Common myeloid progenitor, CD34-positive (primary cell): ENCODE measurements around the gene DRC1.
"Not testable (repeated sequence)": the region's sequence is repeated elsewhere in the genome, so short reads cannot be mapped to it uniquely, and the experiment has no call there.

Source experiments
- CTCF ChIA-PET: fragments of 350-600 bp; sonication (Branson Sonifier 250); formaldehyde crosslinking; loops from one replicate; lab custom pipeline; 2021; ENCODE audit warnings: antibody characterized with exemption; lab: Charles Lee
- POLR2A ChIA-PET: fragments of 350-600 bp; sonication (Branson Sonifier 250); formaldehyde crosslinking; loops from one replicate; lab custom pipeline; 2021; ENCODE audit warnings: antibody characterized with exemption; lab: Charles Lee
- DNase-seq, 3 donors: peaks; one replicate each; pipeline versions ENCODE4 v3.0.0 to v3.0.0-alpha.2; 2013
- H3K27ac ChIP-seq, 2 experiments: 1 replicate in 1 of 2; 2 replicates in 1 of 2; pipeline ENCODE4 v1.7.0; 2013; ENCODE audit warnings: inconsistent platforms in 2 of 2, low read length in 2 of 2, mild to moderate bottlenecking in 2 of 2, low read depth in 1 of 2, moderate library complexity in 1 of 2; ENCODE audit not compliant: severe bottlenecking in 2 of 2, insufficient read depth in 1 of 2, poor library complexity in 1 of 2
- H3K27me3 ChIP-seq, 5 experiments: replicated peaks in 2 of 5; 1 replicate in 3 of 5; 2 replicates in 2 of 5; pipeline versions ENCODE4 v1.6.1 to v1.7.0; 2013; ENCODE audit warnings: low read length in 4 of 5, mild to moderate bottlenecking in 2 of 5, moderate library complexity in 2 of 5, inconsistent platforms in 1 of 5; ENCODE audit not compliant: insufficient read depth in 5 of 5, control insufficient read depth in 4 of 5
- H3K36me3 ChIP-seq, 4 experiments: 1 replicate in 2 of 4; 2 replicates in 2 of 4; pipeline versions ENCODE4 v1.6.1 to v1.7.0; 2013; ENCODE audit warnings: low read length in 3 of 4, control low read depth in 1 of 4, mild to moderate bottlenecking in 1 of 4; ENCODE audit not compliant: control insufficient read depth in 4 of 4, insufficient read depth in 4 of 4
- H3K4me1 ChIP-seq, 4 experiments: 1 replicate in 3 of 4; 2 replicates in 1 of 4; pipeline versions ENCODE4 v1.6.1 to v1.7.1; 2013; ENCODE audit warnings: low read length in 3 of 4, mild to moderate bottlenecking in 3 of 4, control low read depth in 1 of 4, inconsistent platforms in 1 of 4, moderate library complexity in 1 of 4; ENCODE audit not compliant: control insufficient read depth in 4 of 4, insufficient read depth in 4 of 4; ENCODE audit errors: control extremely low read depth in 1 of 4
- H3K4me3 ChIP-seq, 7 experiments: 1 replicate in 4 of 7; 2 replicates in 3 of 7; pipeline versions ENCODE4 v1.5.1 to v1.7.0; 2013; ENCODE audit warnings: mild to moderate bottlenecking in 7 of 7, low read length in 6 of 7, moderate library complexity in 6 of 7, inconsistent platforms in 2 of 7, low read depth in 2 of 7, control low read depth in 1 of 7; ENCODE audit not compliant: insufficient read depth in 4 of 7, control insufficient read depth in 1 of 7; ENCODE audit errors: extremely low read depth in 1 of 7
- H3K9me3 ChIP-seq, 5 experiments: 1 replicate in 4 of 5; 2 replicates in 1 of 5; pipeline versions ENCODE4 v1.6.1 to v1.7.1; 2013; ENCODE audit warnings: low read length in 4 of 5, mild to moderate bottlenecking in 2 of 5, inconsistent platforms in 1 of 5, low read depth in 1 of 5, moderate library complexity in 1 of 5; ENCODE audit not compliant: control insufficient read depth in 4 of 5, insufficient read depth in 2 of 5; ENCODE audit errors: control extremely low read depth in 1 of 5
- WGBS: methylation state at CpG from one replicate; pipeline ENCODE4 v1.1.5; 2013; ENCODE audit not compliant: insufficient coverage; 5-methylcytosine and 5-hydroxymethylcytosine counted together

Gene DRC1

GRCh38 chr2:26466662-26467310 is 65.1 kb downstream of the DRC1 start:
- ChIA-PET CTCF (interaction anchor here (1.1 to 1.2 kb wide), 3 partner anchors 9 to 140 kb away, joined by 3 to 4 read pairs (median 3); no protein-coding TSS in a partner anchor), POLR2A (no interaction called here)
- H3K4me1 ChIP-seq: no peaks in the 10 kb centered on the region
- no peaks in the 10 kb centered on the region for H3K36me3 ChIP-seq
- H3K4me3 ChIP-seq: no peak overlapping the region
- peaks cover 0 to 3% (median 0%) of the 10 kb centered on the region in 5 experiments for H3K9me3 ChIP-seq
- no peak overlapping the region for H3K27ac ChIP-seq
- WGBS: 97% methylated on average over 19 of the region's 22 CpGs
- no peak for DNase-seq
- H3K27me3 ChIP-seq: no peaks in the 10 kb centered on the region

- DNase-seq, H3K4me3 ChIP-seq, H3K27ac ChIP-seq, POLR2A ChIA-PET, H3K36me3 ChIP-seq, H3K4me1 ChIP-seq, H3K27me3 ChIP-seq, H3K9me3 ChIP-seq: not testable (repeated sequence)
- CTCF ChIA-PET: interaction anchor here (1.1 kb wide), 1 partner anchor 15 kb away, joined by 3 read pairs; no protein-coding TSS in a partner anchor
- WGBS: no CpG with 5 or more reads among the region's 1 CpG
These were observed 66.8 kb downstream of the DRC1 start for GRCh38 chr2:26468544-26468943.

- POLR2A ChIA-PET: no interaction called here
- Histone ChIP-seq H3K4me1 (no peaks in the 10 kb centered on the region), H3K4me3 (no peak overlapping the region), H3K9me3 (peaks cover 0 to 3% (median 0%) of the 10 kb centered on the region in 5 experiments), H3K36me3 (no peaks in the 10 kb centered on the region), H3K27me3 (no peaks in the 10 kb centered on the region), H3K27ac (no peak overlapping the region)
- WGBS: 17% methylated on average over 4 of the region's 5 CpGs
- peak; percentile 60 to 87 (median 74) for DNase-seq
- CTCF ChIA-PET: interaction anchor here (1.2 to 1.4 kb wide), 4 partner anchors 8 to 33 kb away, joined by 3 read pairs; no protein-coding TSS in a partner anchor
These were observed 67.5 kb downstream of the DRC1 start for GRCh38 chr2:26469092-26469710.

- Histone ChIP-seq H3K27ac (no peak overlapping the region), H3K9me3 (peaks cover 0 to 3% (median 0%) of the 10 kb centered on the region in 5 experiments), H3K27me3 (no peaks in the 10 kb centered on the region), H3K4me1 (no peaks in the 10 kb centered on the region), H3K4me3 (no peak overlapping the region), H3K36me3 (no peaks in the 10 kb centered on the region)
- CTCF ChIA-PET: interaction anchor here (1.2 to 1.4 kb wide), 4 partner anchors 9 to 33 kb away, joined by 3 read pairs; no protein-coding TSS in a partner anchor
- 100% methylated on average over 4 of the region's 7 CpGs for WGBS
- no peak for DNase-seq
- POLR2A ChIA-PET: no interaction called here
These were observed 68.2 kb downstream of the DRC1 start for GRCh38 chr2:26469955-26470354.

- no peak for DNase-seq
- H3K4me1 ChIP-seq: no peaks in the 10 kb centered on the region
- no peaks in the 10 kb centered on the region for H3K36me3 ChIP-seq
- no peak overlapping the region for H3K27ac ChIP-seq
- H3K9me3 ChIP-seq: peaks cover 0 to 3% (median 0%) of the 10 kb centered on the region in 5 experiments
- WGBS: 98% methylated on average over 6 of the region's 9 CpGs
- no peaks in the 10 kb centered on the region for H3K27me3 ChIP-seq
- ChIA-PET POLR2A (no interaction called here), CTCF (interaction anchor here (0.7 to 1.2 kb wide), 2 partner anchors 32 to 64 kb away, joined by 3 to 4 read pairs; no protein-coding TSS in a partner anchor)
- H3K4me3 ChIP-seq: no peak overlapping the region
These were observed 69.0 kb downstream of the DRC1 start for GRCh38 chr2:26470601-26471260.

- DNase-seq: no peak
- Histone ChIP-seq H3K27me3 (no peaks in the 10 kb centered on the region), H3K4me3 (no peak overlapping the region), H3K27ac (no peak overlapping the region), H3K4me1 (no peaks in the 10 kb centered on the region), H3K36me3 (no peaks in the 10 kb centered on the region), H3K9me3 (peaks cover 0 to 3% (median 0%) of the 10 kb centered on the region in 5 experiments)
- ChIA-PET CTCF (interaction anchor here (0.7 to 1.2 kb wide), 2 partner anchors 31 to 64 kb away, joined by 3 to 4 read pairs; no protein-coding TSS in a partner anchor), POLR2A (no interaction called here)
- WGBS: 50% methylated on average over 1 of the region's 2 CpGs
These were observed 69.6 kb downstream of the DRC1 start for GRCh38 chr2:26471289-26471688.
